OCI-LY7 (cell line): ENCODE data around the gene ALDH1A2. TPM values are rescaled to one million over a fixed set of nuclear protein-coding genes. Genes with fewer than 3 reads are reported as not detected.
"Not testable (repeated sequence)": the region's sequence is repeated elsewhere in the genome, so short reads cannot be mapped to it uniquely, and the experiment has no call there.

ENCODE experiments used
- BruUV-seq: library from RNA; stranded (reverse); fragments of 400-500 nt; replicated peaks from 2 replicates; lab custom pipeline; 2021; lab: Mats Ljungman, UMichigan
- CTCF ChIA-PET: fragments of 300-600 bp; sonication (Branson Sonifier 250); formaldehyde crosslinking; loops from one replicate; lab custom pipeline; 2022; ENCODE audit warnings: antibody characterized with exemption; ENCODE audit not compliant: unreplicated experiment; lab: Charles Lee
- POLR2A ChIA-PET: fragments of 300-600 bp; sonication (Branson Sonifier 250); formaldehyde crosslinking; loops from one replicate; lab custom pipeline; 2022; ENCODE audit warnings: antibody characterized with exemption; lab: Charles Lee
- DNase-seq: peaks from one replicate; pipeline ENCODE4 v3.0.0-alpha.2; 2015; ENCODE audit warnings: low spot score
- H2AFZ ChIP-seq: fragments of 200-600 bp; sonication (generic), shearing (Covaris generic); 2 replicates; pipeline ENCODE4 v1.6.1; 2014; ENCODE audit warnings: mild to moderate bottlenecking, antibody characterized with exemption, low read length, moderate library complexity
- H3K27ac ChIP-seq: fragments of 200-600 bp; sonication (generic); 2 replicates; pipeline ENCODE4 v1.5.1; 2014; ENCODE audit warnings: mixed run types, low read depth, mild to moderate bottlenecking, moderate library complexity, low read length, inconsistent platforms; ENCODE audit not compliant: poor library complexity, severe bottlenecking
- H3K36me3 ChIP-seq: fragments of 200-600 bp; sonication (generic); 2 replicates; pipeline ENCODE4 v1.6.1; 2014; ENCODE audit warnings: mild to moderate bottlenecking, antibody characterized with exemption, low read length, moderate library complexity, mixed read lengths; ENCODE audit not compliant: insufficient read depth
- H3K4me1 ChIP-seq: fragments of 200-600 bp; sonication (generic); 2 replicates; pipeline ENCODE4 v1.5.1; 2014; ENCODE audit warnings: mild to moderate bottlenecking, low read length; ENCODE audit not compliant: insufficient read depth, poor library complexity, severe bottlenecking
- H3K4me2 ChIP-seq: fragments of 200-600 bp; sonication (generic); 2 replicates; pipeline ENCODE4 v1.6.1; 2014; ENCODE audit warnings: mild to moderate bottlenecking, low read length
- H3K4me3 ChIP-seq: fragments of 200-600 bp; sonication (generic); 2 replicates; pipeline ENCODE4 v1.5.1; 2014; ENCODE audit warnings: mild to moderate bottlenecking, low read depth, low read length; ENCODE audit not compliant: poor library complexity, severe bottlenecking
- H3K79me2 ChIP-seq: fragments of 200-600 bp; sonication (generic); 2 replicates; pipeline ENCODE4 v1.6.1; 2016; ENCODE audit warnings: low read depth, mild to moderate bottlenecking, low read length, moderate library complexity, mixed read lengths; ENCODE audit not compliant: insufficient read depth
- H3K9me2 ChIP-seq: fragments of 200-600 bp; sonication (generic); 2 replicates; pipeline ENCODE4 v1.6.1; 2016; ENCODE audit warnings: mild to moderate bottlenecking, low read length, mixed read lengths; ENCODE audit not compliant: insufficient read depth
- H3K9me3 ChIP-seq: fragments of 200-600 bp; sonication (generic); 2 replicates; pipeline ENCODE4 v1.6.1; 2014; ENCODE audit warnings: mild to moderate bottlenecking, mixed run types, low read length, mixed read lengths
- H4K20me1 ChIP-seq: fragments of 200-600 bp; sonication (generic); 2 replicates; pipeline ENCODE4 v1.6.1; 2014; ENCODE audit warnings: mild to moderate bottlenecking, antibody characterized with exemption, low read length, moderate library complexity, mixed read lengths; ENCODE audit not compliant: insufficient read depth
- EZH2phosphoT487 ChIP-seq: fragments of 200-600 bp; sonication (generic); IDR thresholded peaks from 2 replicates; pipeline ENCODE4 v1.6.1; 2018; ENCODE audit warnings: low read depth, borderline replicate concordance, mild to moderate bottlenecking, mixed run types, antibody characterized with exemption, low read length, moderate library complexity, mixed read lengths
- intact Hi-C: fragments of 100-400 bp; cut with micrococcal nuclease; formaldehyde crosslinking; loops from one replicate; pipeline ENCODE4 v1.10.0; 2022; ENCODE audit not compliant: unreplicated experiment
- total RNA-seq, 2 experiments: library from RNA; depleted of rRNA in 1 of 2; stranded (reverse); fragments of >200 nt in 1 of 2; shearing (Covaris generic) in 1 of 2; gene quantifications; 2 replicates each; pipeline ENCODE4 v1.2.3, GENCODE V29; 2014 to 2022
- TF ChIP-seq, protein P1 (sequence below): fragments of 200-600 bp; sonication (generic); conservative IDR thresholded peaks from 2 replicates; pipeline ENCODE4 v1.5.1; 2014; ENCODE audit warnings: mild to moderate bottlenecking, antibody characterized with exemption, low read length, moderate library complexity, mixed read lengths

Gene ALDH1A2
- total RNA-seq, 2 experiments from 2014 or later = not detected

DNA sequence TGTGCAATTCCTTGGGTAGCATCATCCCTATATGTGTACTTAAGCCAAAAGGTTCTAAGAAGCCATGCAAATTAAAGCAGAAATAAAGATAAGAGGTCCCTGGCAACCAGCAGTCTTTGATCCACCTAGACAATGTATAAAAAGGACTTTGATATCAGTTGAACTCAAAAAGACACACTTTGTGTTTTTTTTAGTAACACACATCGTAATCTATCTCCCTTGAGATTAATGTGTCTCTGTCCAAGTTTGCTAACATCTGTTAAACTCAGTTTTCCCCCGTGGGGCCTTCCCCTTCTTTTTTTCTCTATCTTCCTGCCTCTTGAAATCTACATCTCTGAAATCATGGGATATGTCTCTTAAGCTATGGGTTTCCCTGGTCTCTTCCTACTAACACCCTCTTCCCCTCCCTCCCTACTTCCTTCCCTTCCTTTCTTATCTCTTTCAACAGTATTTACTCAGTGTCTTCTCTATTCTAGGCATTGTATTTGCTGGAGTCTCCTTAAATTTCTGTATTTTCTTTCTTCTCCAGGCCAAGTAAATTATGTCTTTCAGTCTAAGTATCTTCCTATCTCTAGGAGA is 27.7 kb downstream of the ALDH1A2 start:
- H3K36me3 ChIP-seq = no peaks in the 10 kb centered on the region
- no peak for TF ChIP-seq EZH2phosphoT487
- TF ChIP-seq, protein P1, sequence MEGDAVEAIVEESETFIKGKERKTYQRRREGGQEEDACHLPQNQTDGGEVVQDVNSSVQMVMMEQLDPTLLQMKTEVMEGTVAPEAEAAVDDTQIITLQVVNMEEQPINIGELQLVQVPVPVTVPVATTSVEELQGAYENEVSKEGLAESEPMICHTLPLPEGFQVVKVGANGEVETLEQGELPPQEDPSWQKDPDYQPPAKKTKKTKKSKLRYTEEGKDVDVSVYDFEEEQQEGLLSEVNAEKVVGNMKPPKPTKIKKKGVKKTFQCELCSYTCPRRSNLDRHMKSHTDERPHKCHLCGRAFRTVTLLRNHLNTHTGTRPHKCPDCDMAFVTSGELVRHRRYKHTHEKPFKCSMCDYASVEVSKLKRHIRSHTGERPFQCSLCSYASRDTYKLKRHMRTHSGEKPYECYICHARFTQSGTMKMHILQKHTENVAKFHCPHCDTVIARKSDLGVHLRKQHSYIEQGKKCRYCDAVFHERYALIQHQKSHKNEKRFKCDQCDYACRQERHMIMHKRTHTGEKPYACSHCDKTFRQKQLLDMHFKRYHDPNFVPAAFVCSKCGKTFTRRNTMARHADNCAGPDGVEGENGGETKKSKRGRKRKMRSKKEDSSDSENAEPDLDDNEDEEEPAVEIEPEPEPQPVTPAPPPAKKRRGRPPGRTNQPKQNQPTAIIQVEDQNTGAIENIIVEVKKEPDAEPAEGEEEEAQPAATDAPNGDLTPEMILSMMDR = no peak
- no peaks in the 10 kb centered on the region for H3K9me2 ChIP-seq
- H3K4me3 ChIP-seq = no peak overlapping the region
- H3K9me3 ChIP-seq = no peaks in the 10 kb centered on the region
- intact Hi-C loops = no loop called here
- H3K4me2 ChIP-seq = no peak overlapping the region
- no peak overlapping the region for H3K27ac ChIP-seq
- H2AFZ ChIP-seq = no peak overlapping the region
- H4K20me1 ChIP-seq = no peaks in the 10 kb centered on the region
- BruUV-seq = no TSS peak
- POLR2A ChIA-PET = no interaction called here
- no peak for DNase-seq
- no peaks in the 10 kb centered on the region for H3K4me1 ChIP-seq
- CTCF ChIA-PET = no interaction called here
- H3K79me2 ChIP-seq = no peaks in the 10 kb centered on the region

DNA sequence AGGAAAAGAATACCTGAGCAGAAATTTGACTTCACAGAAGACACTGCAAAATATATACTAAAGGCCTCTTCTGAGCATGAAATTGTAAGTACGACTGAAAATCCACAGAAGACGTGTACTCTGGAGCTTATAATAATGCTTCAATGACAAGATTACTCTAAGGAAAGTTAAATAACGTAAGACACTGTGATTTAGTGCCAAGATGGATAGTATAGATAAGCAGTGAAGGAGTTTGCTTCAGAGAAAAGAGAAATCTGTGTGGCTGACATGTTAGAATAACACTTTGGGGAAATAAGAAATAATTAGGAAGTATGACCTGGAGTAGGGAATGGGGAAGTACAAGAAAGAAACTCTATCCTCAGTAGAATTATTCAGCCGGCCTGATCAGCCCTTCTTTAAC is 28.9 kb downstream of the ALDH1A2 start:
- Histone ChIP-seq H3K4me2 (no peak overlapping the region), H3K9me3 (no peaks in the 10 kb centered on the region), H3K27ac (no peak overlapping the region), H2AFZ (no peak overlapping the region), H3K4me1 (no peaks in the 10 kb centered on the region), H3K79me2 (no peaks in the 10 kb centered on the region), H3K9me2 (no peaks in the 10 kb centered on the region), H3K36me3 (no peaks in the 10 kb centered on the region), H4K20me1 (no peaks in the 10 kb centered on the region), H3K4me3 (no peak overlapping the region)
- ChIA-PET POLR2A (interaction anchor here (1.3 kb wide), 1 partner anchor 25 kb away, joined by 3 read pairs; no protein-coding TSS in a partner anchor), CTCF (no interaction called here)
- no peak for DNase-seq
- intact Hi-C loops = no loop called here
- TF ChIP-seq, protein P1 = no peak
- no peak for TF ChIP-seq EZH2phosphoT487
- no TSS peak for BruUV-seq

DNA sequence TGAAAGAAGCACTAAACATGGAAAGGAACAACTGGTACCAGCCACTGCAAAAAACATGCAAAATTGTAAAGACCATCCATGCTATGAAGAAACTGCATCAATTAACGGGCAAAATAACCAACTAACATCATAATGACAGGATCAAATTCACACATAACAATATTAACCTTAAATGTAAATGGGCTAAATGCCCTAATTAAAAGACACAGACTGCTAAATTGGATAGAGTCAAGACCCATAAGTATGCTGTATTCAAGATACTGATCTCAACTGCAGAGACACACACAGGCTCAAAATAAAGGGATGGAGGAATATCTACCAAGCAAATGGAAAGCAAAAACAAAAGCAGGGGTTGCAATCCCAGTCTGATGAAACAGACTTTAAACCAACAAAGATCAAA is 37.1 kb downstream of the ALDH1A2 start:
- H2AFZ ChIP-seq, H3K27ac ChIP-seq, H3K4me1 ChIP-seq, intact Hi-C loops, POLR2A ChIA-PET, DNase-seq, BruUV-seq, CTCF ChIA-PET, H3K4me2 ChIP-seq, H3K79me2 ChIP-seq, H3K9me2 ChIP-seq, H3K36me3 ChIP-seq, H3K4me3 ChIP-seq, H4K20me1 ChIP-seq: not testable (repeated sequence)
- H3K9me3 ChIP-seq = peaks cover 11% of the 10 kb centered on the region; the same call in 1 of the 2 replicates
